HepG2 (cell line): ENCODE measurements around the gene SLC9C2. TPM values are rescaled to one million over a fixed set of nuclear protein-coding genes. Genes with fewer than 3 reads are reported as not detected.

Experiments
- ARID5B ChIP-seq: IDR thresholded peaks from 2 replicates; pipeline ENCODE4 v1.4.0; 2020; ENCODE audit warnings: mild to moderate bottlenecking, missing genetic modification reagents
- ATF4 ChIP-seq, 2 experiments: fragments of 450-650 bp in 1 of 2; sonication (generic) in 1 of 2; formaldehyde crosslinking; IDR thresholded peaks; 2 replicates each; pipeline versions ENCODE4 v1.5.0 to v1.8.0; 2020 to 2022; ENCODE audit warnings: mild to moderate bottlenecking in 1 of 2, missing genetic modification reagents in 1 of 2
- ETV6 ChIP-seq: sonication (generic); formaldehyde crosslinking; conservative IDR thresholded peaks from 2 replicates; pipeline ENCODE4 v1.4.0; 2020; ENCODE audit warnings: missing genetic modification reagents
- FOSL2 ChIP-seq: sonication (generic); formaldehyde crosslinking; IDR thresholded peaks from 2 replicates; pipeline ENCODE4 v1.4.0; 2020; ENCODE audit warnings: missing genetic modification reagents
- FOXA3 ChIP-seq: IDR thresholded peaks from 2 replicates; pipeline ENCODE4 v1.6.1; 2016; ENCODE audit warnings: missing genetic modification reagents, missing compliant biosample characterization
- GFI1 ChIP-seq: sonication (generic); formaldehyde crosslinking; IDR thresholded peaks from 2 replicates; pipeline ENCODE4 v1.5.0; 2020; ENCODE audit warnings: missing genetic modification reagents, mild to moderate bottlenecking, borderline replicate concordance
- NFAT5 ChIP-seq: sonication (generic); formaldehyde crosslinking; IDR thresholded peaks from 2 replicates; pipeline ENCODE4 v1.4.0; 2020; ENCODE audit warnings: missing genetic modification reagents
- RFX1 ChIP-seq: fragments of 450-650 bp; IDR thresholded peaks from 2 replicates; pipeline ENCODE4 v1.6.1; 2017
- ZNF546 ChIP-seq: sonication (generic); formaldehyde crosslinking; conservative IDR thresholded peaks from 2 replicates; pipeline ENCODE4 v1.8.1; 2023; ENCODE audit warnings: mild to moderate bottlenecking, missing genetic modification reagents
- ZNF652 ChIP-seq: IDR thresholded peaks from 2 replicates; pipeline ENCODE4 v1.6.1; 2016; ENCODE audit warnings: low read depth, borderline replicate concordance
- polyA plus RNA-seq, 8 experiments: library from polyadenylated mRNA; depleted of rRNA in 3 of 8; stranded (reverse) in 7 of 8; unstranded in 1 of 8; fragments of >200 nt; fragmentation: Illumina TruSeq in 4 of 8; extraction: Trizol in 4 of 8; gene quantifications; 2 replicates each; pipeline versions ENCODE4 v1.2.1 to v1.2.3, GENCODE V29; 2011 to 2016; ENCODE audit warnings: low read depth in 4 of 8, missing spikeins in 1 of 8, mixed read lengths in 1 of 8; ENCODE audit not compliant: insufficient read depth in 1 of 8
- total RNA-seq, 5 experiments: library from RNA; depleted of rRNA; stranded (reverse); fragments of >200 nt; fragmentation: Illumina TruSeq; extraction: Trizol; gene quantifications; 2 replicates each; pipeline ENCODE4 v1.2.3, GENCODE V29; 2016; ENCODE audit warnings: low read depth in 1 of 5

Gene SLC9C2
- total and polyA plus RNA-seq, 2 of the 13 experiments (the other 11 are each of a cell fraction or from before 2014, with no cell fraction given): 0.03 TPM; not detected in 1

- TF ChIP-seq NFAT5: no peak
- peak; percentile 34 for TF ChIP-seq FOXA3 (CRISPR knock-in tag)
- TF ChIP-seq FOSL2: peak; percentile 66
- no peak for TF ChIP-seq ETV6 (CRISPR knock-in tag)
- 0 out of 4 replicates have a peak, but pooled peaks of 1 of the 2 experiments have one; percentile 54 for TF ChIP-seq ATF4 (CRISPR knock-in tag; IDR thresholded peaks at IDR 0.05)
- 0 out of 2 replicates have a peak, but pooled peaks have one; percentile 14 for TF ChIP-seq GFI1 (CRISPR knock-in tag)
- TF ChIP-seq ARID5B: 0 out of 2 replicates have a peak, but pooled peaks have one; percentile 16
- TF ChIP-seq ZNF546 (CRISPR knock-in tag): 0 out of 2 replicates have a peak, but pooled peaks have one; percentile 3
- TF ChIP-seq ZNF652 (CRISPR knock-in tag): peak; percentile 79
- no peak for TF ChIP-seq RFX1
- TF ChIP-seq, all 625 proteins: peak for 11
Measured at GRCh38 chr1:173475564-173476196, 127.2 kb downstream of the SLC9C2 start (continued).
